OCI-LY7 (cell line): ENCODE results near the gene GM2A. TPM values are rescaled to one million over a fixed set of nuclear protein-coding genes. Genes with fewer than 3 reads are reported as not detected.

Source experiments
- BruUV-seq: library from RNA; stranded (reverse); fragments of 400-500 nt; replicated peaks from 2 replicates; lab custom pipeline; 2021; lab: Mats Ljungman, UMichigan
- CTCF ChIA-PET: fragments of 300-600 bp; sonication (Branson Sonifier 250); formaldehyde crosslinking; loops from one replicate; lab custom pipeline; 2022; ENCODE audit warnings: antibody characterized with exemption; ENCODE audit not compliant: unreplicated experiment; lab: Charles Lee
- POLR2A ChIA-PET: fragments of 300-600 bp; sonication (Branson Sonifier 250); formaldehyde crosslinking; loops from one replicate; lab custom pipeline; 2022; ENCODE audit warnings: antibody characterized with exemption; lab: Charles Lee
- DNase-seq: peaks from one replicate; pipeline ENCODE4 v3.0.0-alpha.2; 2015; ENCODE audit warnings: low spot score
- H2AFZ ChIP-seq: fragments of 200-600 bp; sonication (generic), shearing (Covaris generic); 2 replicates; pipeline ENCODE4 v1.6.1; 2014; ENCODE audit warnings: mild to moderate bottlenecking, antibody characterized with exemption, low read length, moderate library complexity
- H3K27ac ChIP-seq: fragments of 200-600 bp; sonication (generic); 2 replicates; pipeline ENCODE4 v1.5.1; 2014; ENCODE audit warnings: mixed run types, low read depth, mild to moderate bottlenecking, moderate library complexity, low read length, inconsistent platforms; ENCODE audit not compliant: poor library complexity, severe bottlenecking
- H3K36me3 ChIP-seq: fragments of 200-600 bp; sonication (generic); 2 replicates; pipeline ENCODE4 v1.6.1; 2014; ENCODE audit warnings: mild to moderate bottlenecking, antibody characterized with exemption, low read length, moderate library complexity, mixed read lengths; ENCODE audit not compliant: insufficient read depth
- H3K4me1 ChIP-seq: fragments of 200-600 bp; sonication (generic); 2 replicates; pipeline ENCODE4 v1.5.1; 2014; ENCODE audit warnings: mild to moderate bottlenecking, low read length; ENCODE audit not compliant: insufficient read depth, poor library complexity, severe bottlenecking
- H3K4me2 ChIP-seq: fragments of 200-600 bp; sonication (generic); 2 replicates; pipeline ENCODE4 v1.6.1; 2014; ENCODE audit warnings: mild to moderate bottlenecking, low read length
- H3K4me3 ChIP-seq: fragments of 200-600 bp; sonication (generic); 2 replicates; pipeline ENCODE4 v1.5.1; 2014; ENCODE audit warnings: mild to moderate bottlenecking, low read depth, low read length; ENCODE audit not compliant: poor library complexity, severe bottlenecking
- H3K79me2 ChIP-seq: fragments of 200-600 bp; sonication (generic); 2 replicates; pipeline ENCODE4 v1.6.1; 2016; ENCODE audit warnings: low read depth, mild to moderate bottlenecking, low read length, moderate library complexity, mixed read lengths; ENCODE audit not compliant: insufficient read depth
- H3K9me2 ChIP-seq: fragments of 200-600 bp; sonication (generic); 2 replicates; pipeline ENCODE4 v1.6.1; 2016; ENCODE audit warnings: mild to moderate bottlenecking, low read length, mixed read lengths; ENCODE audit not compliant: insufficient read depth
- H3K9me3 ChIP-seq: fragments of 200-600 bp; sonication (generic); 2 replicates; pipeline ENCODE4 v1.6.1; 2014; ENCODE audit warnings: mild to moderate bottlenecking, mixed run types, low read length, mixed read lengths
- H4K20me1 ChIP-seq: fragments of 200-600 bp; sonication (generic); 2 replicates; pipeline ENCODE4 v1.6.1; 2014; ENCODE audit warnings: mild to moderate bottlenecking, antibody characterized with exemption, low read length, moderate library complexity, mixed read lengths; ENCODE audit not compliant: insufficient read depth
- CTCF ChIP-seq: fragments of 200-600 bp; sonication (generic); conservative IDR thresholded peaks from 2 replicates; pipeline ENCODE4 v1.5.1; 2014; ENCODE audit warnings: mild to moderate bottlenecking, antibody characterized with exemption, low read length, moderate library complexity, mixed read lengths
- EZH2phosphoT487 ChIP-seq: fragments of 200-600 bp; sonication (generic); IDR thresholded peaks from 2 replicates; pipeline ENCODE4 v1.6.1; 2018; ENCODE audit warnings: low read depth, borderline replicate concordance, mild to moderate bottlenecking, mixed run types, antibody characterized with exemption, low read length, moderate library complexity, mixed read lengths
- intact Hi-C: fragments of 100-400 bp; cut with micrococcal nuclease; formaldehyde crosslinking; loops from one replicate; pipeline ENCODE4 v1.10.0; 2022; ENCODE audit not compliant: unreplicated experiment
- total RNA-seq, 2 experiments: library from RNA; depleted of rRNA in 1 of 2; stranded (reverse); fragments of >200 nt in 1 of 2; shearing (Covaris generic) in 1 of 2; gene quantifications; 2 replicates each; pipeline ENCODE4 v1.2.3, GENCODE V29; 2014 to 2022

The GM2A gene
- total RNA-seq, 2 experiments from 2014 or later, result 52.4 to 64.5 TPM

DNA sequence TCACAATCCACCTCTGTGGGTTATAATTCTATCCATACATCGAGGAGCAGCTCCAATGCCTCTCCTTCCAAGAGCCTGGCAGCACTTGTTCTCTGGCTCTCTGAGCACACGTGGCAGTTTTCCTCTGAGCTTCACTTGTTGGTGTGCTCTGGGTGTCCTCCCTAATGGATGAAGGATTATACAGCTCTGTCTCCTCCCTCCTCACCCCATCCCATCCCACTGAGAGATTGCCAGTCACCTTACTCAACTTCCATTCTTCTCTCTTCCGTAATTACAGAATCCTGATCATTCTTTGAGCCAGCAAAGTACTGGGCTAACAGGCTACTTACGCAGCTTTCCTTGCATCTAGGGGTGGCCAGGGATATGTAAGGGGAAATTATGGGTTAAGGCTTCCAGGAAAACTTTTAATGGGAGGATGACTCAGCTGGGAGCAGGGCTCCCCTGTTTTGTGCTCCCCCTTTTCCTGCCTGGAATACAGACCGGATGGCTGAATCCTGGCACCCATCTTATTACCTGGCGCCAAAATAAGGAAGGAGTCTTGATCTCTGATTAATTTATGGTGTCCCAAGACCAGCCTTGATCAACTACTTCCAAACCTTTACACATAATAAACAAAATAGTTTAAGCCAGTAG, 22.8 kb upstream of the GM2A start:
- peaks cover 67% of the 10 kb centered on the region for H3K4me1 ChIP-seq
- TF ChIP-seq CTCF (no peak), EZH2phosphoT487 (no peak)
- H3K9me2 ChIP-seq, result no peaks in the 10 kb centered on the region
- no peaks in the 10 kb centered on the region for H3K79me2 ChIP-seq
- H4K20me1 ChIP-seq, result no peaks in the 10 kb centered on the region
- CTCF ChIA-PET, result interaction anchor here (1.6 kb wide), 1 partner anchor 16 kb away, joined by 4 read pairs; no protein-coding TSS in a partner anchor
- POLR2A ChIA-PET, result interaction anchor here (1.0 to 13.2 kb wide), 5 partner anchors 8 to 24 kb away, joined by 3 to 272 read pairs (median 5); partner anchors contain the start of genes CCDC69 and GM2A
- H3K27ac ChIP-seq, result no peak overlapping the region
- DNase-seq, result no peak
- no TSS peak for BruUV-seq
- H3K36me3 ChIP-seq, result no peaks in the 10 kb centered on the region
- no peak overlapping the region for H3K4me3 ChIP-seq
- H3K9me3 ChIP-seq, result no peaks in the 10 kb centered on the region
- intact Hi-C loops, result no loop called here
- H3K4me2 ChIP-seq, result no peak overlapping the region
- H2AFZ ChIP-seq, result no peak overlapping the region

DNA sequence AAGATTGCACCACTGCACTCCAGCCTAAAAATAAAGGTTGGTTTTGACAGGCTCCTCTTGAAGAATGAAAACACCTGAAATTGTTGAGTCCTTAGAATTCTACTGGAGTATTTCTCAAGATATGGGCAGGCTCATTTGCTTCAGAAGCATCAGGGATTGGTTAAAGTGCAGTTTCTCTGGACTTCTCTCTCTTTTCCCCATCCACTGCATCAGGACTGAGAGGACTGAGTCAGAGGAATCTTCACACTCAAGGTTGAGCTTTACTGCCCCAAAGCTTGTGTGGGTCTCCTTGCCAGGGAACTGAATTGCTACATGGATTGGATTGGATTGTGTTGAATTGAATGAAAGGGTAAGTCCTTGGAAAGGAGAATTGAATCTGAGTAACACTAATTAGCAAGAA, 21.6 kb upstream of the GM2A start:
- POLR2A ChIA-PET, result interaction anchor here (1.3 to 13.2 kb wide), 3 partner anchors 11 to 107 kb away, joined by 3 to 272 read pairs (median 4); partner anchors contain the start of gene CCDC69
- H3K4me1 ChIP-seq, result peaks cover 61% of the 10 kb centered on the region
- no peaks in the 10 kb centered on the region for H3K79me2 ChIP-seq
- TF ChIP-seq CTCF (no peak), EZH2phosphoT487 (no peak)
- CTCF ChIA-PET, result interaction anchor here (0.6 to 1.6 kb wide), 2 partner anchors 16 to 18 kb away, joined by 3 to 4 read pairs; no protein-coding TSS in a partner anchor
- no TSS peak for BruUV-seq
- no peaks in the 10 kb centered on the region for H4K20me1 ChIP-seq
- H3K36me3 ChIP-seq, result no peaks in the 10 kb centered on the region
- no peak overlapping the region for H2AFZ ChIP-seq
- peak overlapping the region; percentile 96 for H3K27ac ChIP-seq
- peak overlapping the region; percentile 19; the same call in 1 of the 2 replicates for H3K4me2 ChIP-seq
- no peak overlapping the region for H3K4me3 ChIP-seq
- H3K9me3 ChIP-seq, result no peaks in the 10 kb centered on the region
- intact Hi-C loops, result no loop called here
- no peak for DNase-seq
- H3K9me2 ChIP-seq, result no peaks in the 10 kb centered on the region

DNA sequence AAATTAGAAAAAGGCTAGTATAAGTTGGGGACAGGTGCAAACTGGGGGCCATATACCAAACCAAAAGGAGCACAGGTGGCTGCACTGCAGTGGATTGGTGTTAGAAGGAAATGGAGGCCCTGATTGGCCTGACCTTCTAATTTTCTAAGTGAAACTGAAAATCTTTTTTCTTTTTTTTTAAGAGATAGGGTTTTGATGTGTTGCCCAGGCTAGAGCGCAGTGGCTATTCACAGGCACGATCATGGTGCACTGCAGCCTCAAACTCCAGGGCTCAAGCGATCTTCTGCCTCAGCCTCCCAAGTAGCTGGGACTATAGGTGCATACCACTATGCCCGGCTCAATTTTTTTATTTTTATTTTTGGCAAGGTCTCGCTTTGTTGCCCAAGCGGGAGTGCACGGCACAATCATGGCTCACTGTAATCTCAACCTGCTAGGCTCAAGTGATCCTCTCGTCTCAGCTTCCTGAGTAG, 19.3 kb upstream of the GM2A start:
- intact Hi-C loops, result loop anchor here (1.0 kb wide), 3 partner anchors 9 to 37 kb away; partner anchors contain the start of gene CCDC69
- BruUV-seq, result no TSS peak

More for the DNA sequence above, 19.3 kb upstream of the GM2A start:
- Histone ChIP-seq H3K36me3 (no peaks in the 10 kb centered on the region), H2AFZ (no peak overlapping the region), H3K4me3 (peak overlapping the region; percentile 57), H3K4me2 (peak overlapping the region; percentile 87), H3K4me1 (peaks cover 77% of the 10 kb centered on the region), H3K9me3 (no peaks in the 10 kb centered on the region), H4K20me1 (no peaks in the 10 kb centered on the region), H3K9me2 (no peaks in the 10 kb centered on the region), H3K79me2 (no peaks in the 10 kb centered on the region), H3K27ac (peak overlapping the region; percentile 96)
- DNase-seq, result peak; percentile 90
- ChIA-PET CTCF (interaction anchor here (1.0 to 1.8 kb wide), 5 partner anchors 9 to 107 kb away, joined by 3 to 18 read pairs (median 3); partner anchors contain the start of gene CCDC69), POLR2A (interaction anchor here (0.9 to 13.2 kb wide), 8 partner anchors 16 to 108 kb away, joined by 3 to 272 read pairs (median 6); partner anchors contain the start of genes CCDC69 and GM2A)
- TF ChIP-seq EZH2phosphoT487, result no peak
- TF ChIP-seq CTCF, result no peak
